Chondrocyte (in vitro differentiated cells): ENCODE results near the gene CLIC3. TPM values are rescaled to one million over a fixed set of nuclear protein-coding genes. Genes with fewer than 3 reads are reported as not detected.
A peak's percentile ranks its signal among the peaks of the same experiment; 100 is the strongest.

Experiments used
- DNase-seq: peaks from one replicate; pipeline ENCODE4 v3.0.0; 2021; ENCODE audit warnings: mixed read lengths, low spot score
- H3K27ac Mint-ChIP-seq: one replicate; pipeline ENCODE4 v1.8.0; 2021; ENCODE audit warnings: mild to moderate bottlenecking, moderate library complexity, mixed read lengths; ENCODE audit not compliant: unreplicated experiment
- H3K27me3 Mint-ChIP-seq: 2 replicates; pipeline ENCODE4 v1.8.0; 2021; ENCODE audit warnings: low read depth, mixed read lengths
- H3K36me3 Mint-ChIP-seq: 2 replicates; pipeline ENCODE4 v1.8.0; 2021; ENCODE audit warnings: low read depth, mixed read lengths
- H3K4me1 Mint-ChIP-seq: 2 replicates; pipeline ENCODE4 v1.8.0; 2021; ENCODE audit warnings: low read depth, mild to moderate bottlenecking, mixed read lengths
- H3K4me3 Mint-ChIP-seq: one replicate; pipeline ENCODE4 v1.8.0; 2021; ENCODE audit warnings: mild to moderate bottlenecking, moderate library complexity, mixed read lengths; ENCODE audit not compliant: unreplicated experiment
- H3K9me3 Mint-ChIP-seq: 2 replicates; pipeline ENCODE4 v1.8.0; 2021; ENCODE audit warnings: low read depth, mixed read lengths
- total RNA-seq: library from RNA; stranded (reverse); gene quantifications from 3 replicates; pipeline ENCODE4 v1.2.1, GENCODE V29; 2021
- TF ChIP-seq, protein P1 (sequence below): fragments of 200-600 bp; sonication (generic); IDR thresholded peaks from 2 replicates; pipeline ENCODE4 v1.5.0; 2021; ENCODE audit warnings: antibody characterized with exemption, mild to moderate bottlenecking, moderate library complexity

The CLIC3 gene
- total RNA-seq, 1 donor from 2014 or later = 5.5 TPM

DNA sequence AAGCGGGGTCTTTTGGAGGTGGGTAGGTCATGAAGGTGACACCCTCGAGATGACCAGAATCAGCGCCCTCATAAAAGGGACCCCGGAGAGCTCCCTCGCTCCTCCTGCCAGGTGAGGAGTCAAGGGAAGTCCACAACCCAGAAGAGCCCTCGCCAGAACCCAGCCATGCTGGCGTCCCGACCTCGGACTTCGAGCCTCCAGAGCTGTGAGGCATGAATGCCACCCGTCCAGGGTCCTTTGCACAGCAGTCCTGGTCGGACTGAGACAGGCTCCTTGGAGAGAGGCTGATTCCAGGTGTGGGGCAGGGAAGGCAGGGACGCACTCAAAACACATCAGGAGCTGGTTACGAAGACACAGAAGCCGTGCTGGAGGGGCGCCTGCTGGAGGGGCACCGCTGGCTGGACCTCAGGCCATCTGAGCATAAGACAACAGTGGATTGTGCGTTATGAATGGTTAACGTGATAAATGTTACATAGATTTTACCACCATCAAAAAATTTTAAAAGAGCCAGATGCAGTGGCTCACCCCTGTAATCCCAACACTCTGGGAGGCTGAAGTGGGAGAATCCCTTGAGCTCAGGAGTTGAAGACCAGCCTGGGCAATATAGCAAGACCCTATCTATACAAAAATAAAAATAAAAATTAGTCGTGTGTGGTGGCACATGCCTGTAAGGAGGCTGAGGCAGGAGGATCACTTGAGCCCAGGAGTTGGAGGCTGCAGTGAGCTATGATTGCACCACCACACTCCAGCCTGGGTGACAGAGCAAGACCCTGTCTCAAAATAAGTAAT is 5.7 kb upstream of the CLIC3 start:
- Mint-ChIP-seq H3K36me3 (no peaks in the 10 kb centered on the region), H3K27ac (no peak overlapping the region), H3K27me3 (no peaks in the 10 kb centered on the region), H3K4me1 (peaks cover 36% of the 10 kb centered on the region), H3K4me3 (no peak overlapping the region), H3K9me3 (peaks cover 4% of the 10 kb centered on the region)
- TF ChIP-seq, protein P1, sequence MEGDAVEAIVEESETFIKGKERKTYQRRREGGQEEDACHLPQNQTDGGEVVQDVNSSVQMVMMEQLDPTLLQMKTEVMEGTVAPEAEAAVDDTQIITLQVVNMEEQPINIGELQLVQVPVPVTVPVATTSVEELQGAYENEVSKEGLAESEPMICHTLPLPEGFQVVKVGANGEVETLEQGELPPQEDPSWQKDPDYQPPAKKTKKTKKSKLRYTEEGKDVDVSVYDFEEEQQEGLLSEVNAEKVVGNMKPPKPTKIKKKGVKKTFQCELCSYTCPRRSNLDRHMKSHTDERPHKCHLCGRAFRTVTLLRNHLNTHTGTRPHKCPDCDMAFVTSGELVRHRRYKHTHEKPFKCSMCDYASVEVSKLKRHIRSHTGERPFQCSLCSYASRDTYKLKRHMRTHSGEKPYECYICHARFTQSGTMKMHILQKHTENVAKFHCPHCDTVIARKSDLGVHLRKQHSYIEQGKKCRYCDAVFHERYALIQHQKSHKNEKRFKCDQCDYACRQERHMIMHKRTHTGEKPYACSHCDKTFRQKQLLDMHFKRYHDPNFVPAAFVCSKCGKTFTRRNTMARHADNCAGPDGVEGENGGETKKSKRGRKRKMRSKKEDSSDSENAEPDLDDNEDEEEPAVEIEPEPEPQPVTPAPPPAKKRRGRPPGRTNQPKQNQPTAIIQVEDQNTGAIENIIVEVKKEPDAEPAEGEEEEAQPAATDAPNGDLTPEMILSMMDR = no peak
- no peak for DNase-seq

GRCh38 chr9:137000177-137000930 is 4.0 kb upstream of the CLIC3 start:
- no peaks in the 10 kb centered on the region for H3K27me3 Mint-ChIP-seq
- no peaks in the 10 kb centered on the region for H3K36me3 Mint-ChIP-seq
- peak overlapping the region; percentile 85 for H3K27ac Mint-ChIP-seq
- peaks cover 47% of the 10 kb centered on the region for H3K4me1 Mint-ChIP-seq
- no peak overlapping the region for H3K4me3 Mint-ChIP-seq
- TF ChIP-seq, protein P1 = no peak
- H3K9me3 Mint-ChIP-seq = peaks cover 4% of the 10 kb centered on the region
- no peak for DNase-seq

- Mint-ChIP-seq H3K9me3 (no peaks in the 10 kb centered on the region), H3K36me3 (no peaks in the 10 kb centered on the region), H3K4me1 (peaks cover 57% of the 10 kb centered on the region), H3K4me3 (peak overlapping the region; percentile 44), H3K27me3 (no peaks in the 10 kb centered on the region), H3K27ac (peak overlapping the region; percentile 91)
- DNase-seq = no peak
- TF ChIP-seq, protein P1 = peak; percentile 68
Observed at GRCh38 chr9:136997830-136998234, 1.5 kb upstream of the CLIC3 start.

DNA sequence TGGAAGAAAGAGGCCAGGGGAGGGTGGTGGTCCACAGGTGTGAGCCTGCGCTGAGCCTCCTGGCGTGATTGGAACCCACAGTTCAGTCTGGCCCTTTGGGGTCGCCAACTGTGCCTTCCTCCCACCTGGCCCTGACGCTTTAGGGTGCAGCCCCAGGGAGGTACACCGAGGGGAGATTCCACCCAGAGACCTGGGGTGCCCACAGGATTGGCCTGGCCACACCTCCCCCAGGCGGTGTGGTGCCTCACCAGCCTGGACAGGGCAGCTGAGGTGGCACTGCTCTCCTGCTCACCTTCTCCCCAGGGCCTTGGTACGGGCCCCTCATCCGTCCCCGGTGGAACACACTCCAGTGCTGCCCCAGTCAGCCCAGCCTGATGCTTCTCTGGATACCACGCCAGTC is 1.0 kb upstream of the CLIC3 start:
- Mint-ChIP-seq H3K4me3 (no peak overlapping the region), H3K27ac (peak overlapping the region; percentile 91), H3K27me3 (no peaks in the 10 kb centered on the region), H3K36me3 (no peaks in the 10 kb centered on the region), H3K9me3 (no peaks in the 10 kb centered on the region), H3K4me1 (peaks cover 61% of the 10 kb centered on the region)
- no peak for DNase-seq
- TF ChIP-seq, protein P1 = no peak

- H3K27ac Mint-ChIP-seq = peak overlapping the region; percentile 41
- peaks cover 66% of the 10 kb centered on the region for H3K4me1 Mint-ChIP-seq
- H3K9me3 Mint-ChIP-seq = peaks cover under 1% of the 10 kb centered on the region
- DNase-seq = no peak
- H3K27me3 Mint-ChIP-seq = no peaks in the 10 kb centered on the region
- no peaks in the 10 kb centered on the region for H3K36me3 Mint-ChIP-seq
- H3K4me3 Mint-ChIP-seq = no peak overlapping the region
- TF ChIP-seq, protein P1 = no peak
Observed at GRCh38 chr9:136995772-136996311, 526 bp downstream of the CLIC3 start.
